ENCODE results near the gene DUXB. TPM values are rescaled to one million over a fixed set of nuclear protein-coding genes. Genes with fewer than 3 reads are reported as not detected.

The DUXB gene
- total RNA-seq, 1 donor from 2014 or later = not detected

GRCh38 chr16:75647492-75648264 is 53.6 kb downstream of the DUXB start, which contains the start of the genes KARS1 and TERF2IP:
TSS of gene KARS1 (minus strand) at chr16:75647665. CDS start at chr16:75647639, 26 bp downstream.
TSS of gene TERF2IP (plus strand) at chr16:75647773. CDS start at chr16:75647883, 110 bp downstream.
- H3K4me3 ChIP-seq = peak within 1 kb of the TSS; percentile 95
- H3K9me3 ChIP-seq (ENCODE audit: low read depth) = no peaks in the 10 kb centered on the region
- Mint-ChIP-seq H3K4me1 (peaks cover 36% of the 10 kb centered on the region), H3K4me3 (peak within 1 kb of the TSS; percentile 99), H3K27ac (peak within 1 kb of the TSS; percentile 92), H3K36me3 (peaks cover 24% of the 10 kb centered on the region), H3K9me3 (no peaks in the 10 kb centered on the region), H3K27me3 (ENCODE audit: insufficient read depth, low read depth) (peaks cover 5% of the 10 kb centered on the region)
- peak within 1 kb of the TSS; percentile 87 for H3K27ac ChIP-seq
- H3K9ac ChIP-seq = peak within 1 kb of the TSS; percentile 87
- peak within 1 kb of the TSS; percentile 96 for H3K4me2 ChIP-seq
- no peaks in the 10 kb centered on the region for H3K36me3 ChIP-seq
- H4K20me1 ChIP-seq (ENCODE audit: low read depth) = peaks cover 24% of the 10 kb centered on the region
- H3K27me3 ChIP-seq = no peaks in the 10 kb centered on the region
- peaks cover 13% of the 10 kb centered on the region for H3F3A ChIP-seq (ENCODE audit: low read depth)
- H2AFZ ChIP-seq (replicated peaks) = peak within 1 kb of the TSS; percentile 99
- peaks cover 95% of the 10 kb centered on the region for H3K79me2 ChIP-seq (ENCODE audit: low read depth)
- TF ChIP-seq CTCF (IDR thresholded peaks at IDR 0.05) (no peak), EZH2phosphoT487 (IDR thresholded peaks at IDR 0.05) (peak; percentile 26), EZH2 (IDR thresholded peaks at IDR 0.05) (no peak)
- peaks cover 15% of the 10 kb centered on the region for H3K4me1 ChIP-seq
- DNase-seq (ENCODE audit: low spot score) = peak; percentile 96

- Histone ChIP-seq H3K27me3 (no peaks in the 10 kb centered on the region), H4K20me1 (ENCODE audit: low read depth) (peaks cover 23% of the 10 kb centered on the region), H3K4me2 (peak overlapping the region; percentile 96), H3K36me3 (no peaks in the 10 kb centered on the region), H3K4me3 (peak overlapping the region; percentile 95), H2AFZ (replicated peaks) (peak overlapping the region; percentile 69), H3K79me2 (ENCODE audit: low read depth) (peaks cover 94% of the 10 kb centered on the region), H3K4me1 (peaks cover 15% of the 10 kb centered on the region), H3K9ac (peak overlapping the region; percentile 79), H3K9me3 (ENCODE audit: low read depth) (no peaks in the 10 kb centered on the region), H3K27ac (no peak overlapping the region), H3F3A (ENCODE audit: low read depth) (peaks cover 13% of the 10 kb centered on the region)
- Mint-ChIP-seq H3K4me1 (peaks cover 36% of the 10 kb centered on the region), H3K27me3 (ENCODE audit: insufficient read depth, low read depth) (peaks cover 5% of the 10 kb centered on the region), H3K4me3 (peak overlapping the region; percentile 99), H3K9me3 (no peaks in the 10 kb centered on the region), H3K27ac (peak overlapping the region; percentile 34), H3K36me3 (peaks cover 24% of the 10 kb centered on the region)
- no peak for DNase-seq (ENCODE audit: low spot score)
- TF ChIP-seq EZH2 (IDR thresholded peaks at IDR 0.05) = no peak
Observed at GRCh38 chr16:75647112-75647491, 54.2 kb downstream of the DUXB start.

GRCh38 chr16:75644240-75645012 is 56.8 kb downstream of the DUXB start:
- Histone ChIP-seq H3K4me1 (peaks cover 3% of the 10 kb centered on the region), H3K27ac (no peak overlapping the region), H3K79me2 (ENCODE audit: low read depth) (peaks cover 67% of the 10 kb centered on the region), H3K4me2 (no peak overlapping the region), H3K9ac (no peak overlapping the region), H3F3A (ENCODE audit: low read depth) (peaks cover 13% of the 10 kb centered on the region), H3K36me3 (peaks cover 5% of the 10 kb centered on the region), H3K4me3 (no peak overlapping the region), H3K27me3 (no peaks in the 10 kb centered on the region), H4K20me1 (ENCODE audit: low read depth) (no peaks in the 10 kb centered on the region), H3K9me3 (ENCODE audit: low read depth) (no peaks in the 10 kb centered on the region), H2AFZ (replicated peaks) (no peak overlapping the region)
- TF ChIP-seq EZH2phosphoT487 (IDR thresholded peaks at IDR 0.05) (no peak), EZH2 (IDR thresholded peaks at IDR 0.05) (no peak), CTCF (IDR thresholded peaks at IDR 0.05) (no peak)
- Mint-ChIP-seq H3K27ac (no peak overlapping the region), H3K36me3 (peaks cover 21% of the 10 kb centered on the region), H3K27me3 (ENCODE audit: insufficient read depth, low read depth) (peaks cover 5% of the 10 kb centered on the region), H3K9me3 (no peaks in the 10 kb centered on the region), H3K4me3 (peak overlapping the region; percentile 27), H3K4me1 (peaks cover 19% of the 10 kb centered on the region)
- no peak for DNase-seq (ENCODE audit: low spot score)

Small RNA genes lying within 50 kb of the gene (small RNA-seq; reads per million reads assigned to genes)
- gene RN7SL520P = not detected

Other genes with a start within 250 kb of the DUXB start
- gene TMEM170A, start 236.8 kb downstream of the DUXB start, total RNA-seq (ENCODE audit: low replicate concordance) = 64.1 and 77.0 TPM in 2 replicates
- 6.2 and 12.5 TPM in 2 replicates for gene CHST6, start 206.0 kb downstream of the DUXB start, total RNA-seq (ENCODE audit: low replicate concordance)
- gene CHST5, start 165.4 kb downstream of the DUXB start, total RNA-seq (ENCODE audit: low replicate concordance) = 0.37 TPM in 1 of 2 replicates, not detected in the other
- gene TMEM231, start 145.2 kb downstream of the DUXB start, total RNA-seq (ENCODE audit: low replicate concordance) = 10.9 and 14.4 TPM in 2 replicates
- gene GABARAPL2, start 135.1 kb downstream of the DUXB start, total RNA-seq (ENCODE audit: low replicate concordance) = 67.8 and 88.2 TPM in 2 replicates
- 76.6 and 86.4 TPM in 2 replicates for gene ADAT1, start 78.2 kb downstream of the DUXB start, total RNA-seq (ENCODE audit: low replicate concordance)
- 185 and 228 TPM in 2 replicates for gene KARS1, start 53.8 kb downstream of the DUXB start, total RNA-seq (ENCODE audit: low replicate concordance)
- gene TERF2IP, start 53.7 kb downstream of the DUXB start, total RNA-seq (ENCODE audit: low replicate concordance) = 26.4 and 34.9 TPM in 2 replicates
- gene CPHXL2, start 24.5 kb downstream of the DUXB start, total RNA-seq (ENCODE audit: low replicate concordance) = not detected in 2 replicates
- not detected in 2 replicates for gene CPHXL, start 25.0 kb upstream of the DUXB start, total RNA-seq (ENCODE audit: low replicate concordance)